Esophagus (tissue), 2 donors: ENCODE results near the gene DLEC1. TPM values are rescaled to one million over a fixed set of nuclear protein-coding genes. Genes with fewer than 3 reads are reported as not detected.
"Not testable (repeated sequence)": the region's sequence is repeated elsewhere in the genome, so short reads cannot be mapped to it uniquely, and the experiment has no call there.

Source experiments
- H3K27ac ChIP-seq, 2 donors: one replicate each; pipeline ENCODE4 v1.5.1; 2013; ENCODE audit warnings: low read depth in 2 of 2, mild to moderate bottlenecking in 2 of 2, inconsistent platforms in 1 of 2, low read length in 1 of 2, moderate library complexity in 1 of 2
- H3K27me3 ChIP-seq, 2 donors: one replicate each; pipeline ENCODE4 v1.6.1; 2013; ENCODE audit warnings: low read length in 2 of 2, control low read depth in 1 of 2, mild to moderate bottlenecking in 1 of 2; ENCODE audit not compliant: insufficient read depth in 2 of 2, control insufficient read depth in 1 of 2
- H3K36me3 ChIP-seq, 2 donors: one replicate each; pipeline ENCODE4 v1.6.1; 2013; ENCODE audit warnings: low read length in 1 of 2; ENCODE audit not compliant: control insufficient read depth in 2 of 2, insufficient read depth in 2 of 2
- H3K4me1 ChIP-seq, 2 donors: one replicate each; pipeline ENCODE4 v1.6.1; 2013; ENCODE audit warnings: low read length in 1 of 2; ENCODE audit not compliant: control insufficient read depth in 2 of 2, insufficient read depth in 2 of 2
- H3K4me3 ChIP-seq, 2 donors: one replicate each; pipeline ENCODE4 v1.5.1; 2013; ENCODE audit warnings: low read length in 2 of 2, mild to moderate bottlenecking in 2 of 2, low read depth in 1 of 2, moderate library complexity in 1 of 2
- H3K9me3 ChIP-seq, 2 donors: one replicate each; pipeline ENCODE4 v1.6.1; 2013; ENCODE audit warnings: mild to moderate bottlenecking in 2 of 2, low read depth in 1 of 2, low read length in 1 of 2, moderate library complexity in 1 of 2; ENCODE audit not compliant: control insufficient read depth in 2 of 2, insufficient read depth in 1 of 2
- WGBS, 2 donors: extraction: QIAGEN DNeasy Blood & Tissue Kit; methylation state at CpG; one replicate each; pipeline ENCODE4 v1.1.7; 2013; 5-methylcytosine and 5-hydroxymethylcytosine counted together
- polyA plus RNA-seq, 2 donors: library from polyadenylated mRNA; stranded (reverse); fragments of 200-250 nt; gene quantifications; one replicate each; pipeline ENCODE4 v1.2.3, GENCODE V29; 2013
- donor health status: healthy with polysubstance abuse.
- donor health status: Bipolar disorder and iron deficiency.

The DLEC1 gene
- polyA plus RNA-seq, 2 donors, result 0.16 to 0.39 TPM

DNA sequence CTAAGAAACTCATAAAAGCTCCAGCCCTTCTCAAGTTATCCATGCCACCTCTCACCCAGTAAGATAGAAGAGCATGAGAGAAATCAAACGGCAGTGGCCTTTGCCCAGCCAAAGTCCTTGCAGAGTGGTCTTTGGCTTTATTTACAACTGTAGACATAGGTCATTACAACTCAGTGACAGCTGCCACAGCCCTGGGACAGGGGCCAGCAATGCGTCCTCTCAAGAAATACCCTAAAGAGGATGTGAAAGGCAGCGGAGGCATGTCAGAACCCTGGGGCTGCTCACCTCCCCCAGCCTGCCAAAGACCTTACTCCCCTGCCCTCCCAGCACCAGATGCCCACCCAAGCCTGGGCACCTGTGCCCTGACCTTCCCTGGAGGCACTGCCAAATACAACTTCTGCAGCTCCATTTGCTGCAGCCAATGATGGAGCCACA, 91.6 kb downstream of the DLEC1 start:
- H3K36me3 ChIP-seq, result peaks cover 26 to 49% of the 10 kb centered on the region in 2 donors
- 70 to 86% methylated on average over 3 of the region's 3 CpGs for WGBS, 2 donors
- no peaks in the 10 kb centered on the region for H3K9me3 ChIP-seq
- H3K4me3 ChIP-seq, result no peak overlapping the region
- H3K4me1 ChIP-seq, result peaks cover 0 to 6% of the 10 kb centered on the region in 2 donors
- no peak overlapping the region for H3K27ac ChIP-seq
- no peaks in the 10 kb centered on the region for H3K27me3 ChIP-seq

DNA sequence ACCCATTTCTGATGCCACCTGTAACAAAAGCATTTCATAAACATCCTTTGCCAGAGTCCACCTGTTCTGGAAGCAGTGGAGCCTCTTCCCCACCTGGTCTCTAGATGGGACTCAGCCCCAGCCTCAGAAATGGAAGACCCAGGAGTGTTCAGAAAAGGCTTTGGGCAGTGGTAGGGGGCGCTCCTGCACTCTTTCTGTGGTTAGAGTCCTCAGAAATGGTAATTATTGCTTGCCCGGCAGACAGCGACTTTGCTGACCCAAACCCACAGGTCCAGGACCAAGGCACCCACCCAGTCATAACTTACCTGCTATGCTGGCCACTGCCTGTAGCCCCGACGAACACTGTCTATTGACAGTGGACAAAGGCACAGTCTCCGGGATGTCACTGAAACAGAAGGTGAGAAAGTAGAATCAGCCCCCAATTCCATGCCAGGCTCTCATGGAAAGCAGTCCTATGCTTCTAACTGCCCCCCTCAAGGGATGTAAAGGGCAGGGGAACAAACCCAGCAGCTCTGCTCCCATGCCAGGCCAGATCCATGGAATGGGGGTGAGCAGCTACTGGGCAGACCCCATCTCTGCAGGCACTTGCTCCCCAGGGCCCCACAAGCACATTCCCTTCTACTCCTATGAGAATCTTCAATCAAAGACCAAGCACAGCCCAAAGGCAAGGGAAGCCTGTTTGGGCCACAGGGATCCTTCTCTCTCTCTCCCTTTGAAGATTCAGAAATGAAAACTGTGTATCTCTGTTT, 92.8 kb downstream of the DLEC1 start:
- peaks cover 16 to 38% of the 10 kb centered on the region in 2 donors for H3K36me3 ChIP-seq
- WGBS, 2 donors, result 75 to 81% methylated on average over 6 of the region's 6 CpGs

DNA sequence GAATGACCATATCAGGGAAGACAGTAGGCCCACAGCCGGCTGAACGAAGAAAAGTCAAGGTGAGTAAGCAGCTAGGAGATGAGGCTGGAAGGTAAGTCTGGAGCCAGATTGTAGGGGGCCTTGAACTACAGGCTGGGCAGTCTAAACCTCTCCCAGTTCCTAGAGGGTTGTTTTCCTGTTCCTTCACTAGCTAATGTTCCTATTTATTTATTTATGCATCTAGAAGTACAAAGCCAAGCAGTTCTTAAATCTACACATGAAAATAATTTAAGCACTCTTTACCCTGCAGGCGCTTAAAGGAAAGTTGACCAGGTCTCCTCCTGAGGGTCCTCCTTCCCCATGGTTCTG, 94.2 kb downstream of the DLEC1 start:
- Histone ChIP-seq H3K4me3 (peak overlapping the region in 1 of 2 donors; percentile 3), H3K27ac (no peak overlapping the region), H3K36me3 (peaks cover 10 to 27% of the 10 kb centered on the region in 2 donors), H3K27me3 (no peaks in the 10 kb centered on the region), H3K4me1 (peaks cover 0 to 12% of the 10 kb centered on the region in 2 donors), H3K9me3 (no peaks in the 10 kb centered on the region)
- 68 to 89% methylated on average over 3 of the region's 3 CpGs for WGBS, 2 donors

More for the DNA sequence above, 92.8 kb downstream of the DLEC1 start:
- Histone ChIP-seq H3K27ac (no peak overlapping the region), H3K4me3 (no peak overlapping the region), H3K27me3 (no peaks in the 10 kb centered on the region), H3K9me3 (no peaks in the 10 kb centered on the region), H3K4me1 (peaks cover 0 to 6% of the 10 kb centered on the region in 2 donors)

DNA sequence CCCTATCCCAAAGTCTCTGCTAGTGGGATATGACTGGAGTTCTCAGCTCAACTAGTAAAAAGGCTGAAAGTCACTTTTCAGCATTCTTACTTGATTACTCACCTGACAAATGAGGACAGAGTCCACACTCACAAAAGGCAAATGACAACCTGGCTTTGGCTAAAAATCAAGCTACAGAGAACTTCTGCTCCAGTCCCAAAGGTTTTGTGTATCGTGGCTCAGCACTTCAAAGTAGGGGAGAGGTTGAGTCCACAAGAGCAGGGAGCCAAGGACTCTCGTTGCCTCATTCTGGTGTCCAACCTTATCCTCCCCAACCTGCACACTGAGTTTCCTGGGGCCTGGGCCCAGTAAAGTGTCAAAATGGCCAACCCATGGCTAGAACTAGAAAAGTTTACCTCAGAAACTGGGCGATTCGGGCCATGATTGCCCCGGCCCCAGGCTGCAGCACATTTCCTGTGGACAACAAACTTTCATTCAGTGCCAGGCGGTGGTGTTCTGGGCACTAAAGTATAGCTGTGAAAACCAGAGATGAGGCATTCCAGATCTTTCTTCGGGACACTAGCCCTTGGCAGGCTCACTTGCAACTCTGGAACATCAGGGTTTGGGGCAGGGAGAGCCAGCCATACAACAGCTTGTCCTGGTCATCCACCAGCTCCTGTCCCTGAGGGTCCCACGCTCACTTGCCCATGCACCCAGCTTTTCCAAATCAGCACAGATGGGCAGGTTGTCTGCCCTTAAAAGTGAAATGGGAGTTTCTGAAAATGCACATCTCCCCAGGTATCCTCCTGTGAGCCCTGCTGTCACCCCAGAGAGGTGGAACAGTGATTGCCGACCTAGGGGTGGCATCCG, 94.8 kb downstream of the DLEC1 start:
- Histone ChIP-seq H3K4me1 (peaks cover 0 to 12% of the 10 kb centered on the region in 2 donors), H3K4me3 (no peak overlapping the region), H3K27ac (peak overlapping the region; percentile 45 to 46), H3K27me3 (no peaks in the 10 kb centered on the region), H3K9me3 (no peaks in the 10 kb centered on the region), H3K36me3 (peaks cover 8 to 25% of the 10 kb centered on the region in 2 donors)
- WGBS, 2 donors, result 70 to 75% methylated on average over 10 of the region's 10 CpGs

DNA sequence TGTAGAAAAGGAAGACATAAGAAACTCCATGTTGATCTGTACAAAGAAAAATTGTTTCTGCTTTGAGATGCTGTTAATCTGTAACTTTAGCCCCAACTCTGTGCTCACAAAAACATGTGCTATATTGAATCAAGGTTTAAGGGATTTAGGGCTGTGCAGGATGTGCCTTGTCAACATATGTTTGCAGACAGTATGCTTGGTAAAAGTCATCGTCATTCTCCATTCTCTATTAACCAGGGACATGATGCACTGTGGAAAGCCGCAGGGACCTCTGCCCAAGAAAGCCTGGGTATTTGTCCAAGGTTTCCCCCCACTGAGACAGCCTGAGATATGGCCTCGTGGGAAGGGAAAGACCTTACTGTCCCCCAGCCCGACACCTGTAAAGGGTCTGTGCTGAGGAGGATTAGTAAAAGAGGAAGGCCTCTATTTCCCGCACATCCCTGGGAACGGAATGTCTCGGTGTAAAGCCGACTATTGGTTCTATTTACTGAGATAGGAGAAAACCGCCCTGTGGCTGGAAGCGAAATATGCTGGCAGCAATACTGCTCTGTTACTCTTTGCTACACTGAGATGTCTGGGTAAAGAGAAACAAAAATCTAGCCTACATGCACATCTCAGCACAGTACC, 95.6 kb downstream of the DLEC1 start:
- Histone ChIP-seq H3K4me1 (peaks cover 4 to 14% of the 10 kb centered on the region in 2 donors), H3K36me3 (peaks cover 3 to 17% of the 10 kb centered on the region in 2 donors)
- not testable (repeated sequence) for H3K27ac ChIP-seq, H3K9me3 ChIP-seq, H3K4me3 ChIP-seq, H3K27me3 ChIP-seq
- whole genome bisulfite sequencing, 2 donors, result 82 to 87% methylated on average over 10 of the region's 10 CpGs

DNA sequence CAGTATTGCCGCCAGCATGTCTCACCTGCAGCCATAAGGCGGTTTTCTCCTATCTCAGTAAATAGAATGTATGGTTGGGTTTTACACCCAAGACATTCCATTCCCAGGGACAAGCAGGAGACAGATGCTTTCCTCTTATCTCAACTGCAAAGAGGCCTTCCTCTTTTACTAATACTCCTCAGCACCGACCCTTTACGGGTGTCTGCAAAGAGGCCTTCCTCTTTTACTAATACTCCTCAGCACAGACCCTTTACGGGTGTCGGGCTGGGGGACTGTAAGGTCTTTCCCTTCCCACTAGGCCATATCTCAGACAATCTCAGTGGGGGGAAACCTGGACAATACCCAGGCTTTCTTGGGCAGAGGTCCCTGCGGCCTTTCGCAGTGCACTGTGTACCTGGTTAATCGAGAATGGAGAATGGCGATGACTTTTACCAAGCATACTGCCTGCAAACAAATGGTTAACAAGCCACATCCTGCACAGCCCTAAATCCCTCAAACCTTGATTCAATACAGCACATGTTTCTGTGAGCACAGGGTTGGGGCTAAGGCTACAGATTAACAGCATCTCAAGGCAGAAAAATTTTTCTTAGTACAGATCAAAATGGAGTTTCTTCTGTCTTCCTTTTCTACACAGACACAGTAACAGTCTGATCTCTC, 96.7 kb downstream of the DLEC1 start:
- Histone ChIP-seq H3K4me3 (peak overlapping the region; percentile 95 to 98), H3K36me3 (peaks cover 7 to 16% of the 10 kb centered on the region in 2 donors), H3K4me1 (peaks cover 10 to 23% of the 10 kb centered on the region in 2 donors), H3K27ac (peak overlapping the region in 1 of 2 donors; percentile 90)
- 41 to 58% methylated on average over 10 of the region's 10 CpGs for WGBS, 2 donors
- H3K27me3 ChIP-seq, H3K9me3 ChIP-seq: not testable (repeated sequence)

DNA sequence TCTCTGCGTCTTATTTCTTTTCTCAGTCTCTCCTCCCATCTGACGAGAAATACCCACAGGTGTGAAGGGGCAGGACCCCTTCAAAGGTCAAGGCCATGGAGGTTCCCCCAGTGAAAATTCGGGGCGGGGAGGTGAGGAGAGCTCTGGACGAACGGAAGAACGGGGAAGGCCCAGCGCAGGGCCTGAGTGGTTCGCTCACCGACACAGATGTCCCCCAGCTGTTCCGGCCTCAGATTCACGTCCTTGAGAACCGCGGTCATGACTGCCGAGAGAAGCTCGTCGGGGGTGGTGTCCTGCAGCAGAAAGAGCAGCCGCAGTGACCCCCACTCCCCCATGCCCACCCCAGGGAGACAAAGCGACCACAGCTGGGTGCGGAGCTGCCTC, 97.4 kb downstream of the DLEC1 start:
- peak overlapping the region; percentile 95 to 98 for H3K4me3 ChIP-seq
- H3K9me3 ChIP-seq, result no peaks in the 10 kb centered on the region
- peak overlapping the region; percentile 79 to 90 for H3K27ac ChIP-seq
- peaks cover 10 to 23% of the 10 kb centered on the region in 2 donors for H3K4me1 ChIP-seq
- WGBS, 2 donors, result 0% methylated on average over 20 of the region's 20 CpGs
- peaks cover 5 to 21% of the 10 kb centered on the region in 2 donors for H3K36me3 ChIP-seq
- H3K27me3 ChIP-seq, result no peaks in the 10 kb centered on the region

DNA sequence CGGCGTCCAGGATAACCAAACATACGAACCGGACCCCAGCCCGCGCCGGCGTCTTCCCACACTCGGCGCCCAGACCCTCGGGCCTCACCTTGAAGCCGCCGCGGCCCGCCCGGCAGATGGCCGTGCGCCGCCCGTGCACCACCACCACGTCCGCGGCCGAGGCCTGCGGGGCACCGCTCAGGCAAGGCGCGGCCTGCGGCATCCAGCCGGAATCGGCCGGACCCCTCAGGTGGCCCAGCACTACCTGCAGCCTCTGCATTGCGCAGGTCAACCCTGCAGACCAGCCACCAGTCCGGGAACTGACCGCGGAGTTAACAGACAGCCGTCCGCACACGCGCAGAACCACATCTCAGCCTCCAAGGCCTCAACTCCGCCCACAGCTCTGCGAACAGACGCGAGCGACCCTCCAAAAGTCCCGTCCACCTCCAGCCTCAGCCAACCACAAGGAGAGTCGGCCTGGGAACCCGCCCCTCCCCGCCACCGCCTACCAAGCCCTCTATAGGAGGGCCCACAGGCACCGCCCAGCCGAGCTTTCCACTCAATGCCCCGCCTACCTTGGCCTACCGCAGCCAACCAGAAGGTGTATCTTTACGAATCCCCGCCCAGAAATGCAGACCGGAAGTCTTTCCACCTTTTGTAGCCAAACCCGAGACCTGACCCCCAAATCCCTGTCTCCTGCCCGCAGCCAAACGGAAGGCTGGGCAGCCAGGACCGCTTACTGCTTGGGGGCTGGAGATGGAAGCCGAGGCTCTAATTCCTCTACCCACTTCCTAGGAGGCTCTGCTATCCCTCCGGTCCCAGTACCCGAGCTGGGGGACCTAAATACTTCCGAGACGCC, 98.0 kb downstream of the DLEC1 start, which contains the start of gene ACAA1:
Gene ACAA1, minus strand, starts transcription at position 351 of the 838 bp plus-strand sequence. Its CDS starts 92 bp downstream, at position 259.
- peak within 1 kb of the TSS; percentile 95 to 98 for H3K4me3 ChIP-seq
- WGBS, 2 donors, result 0 to 1% methylated on average over 42 to 66 of the region's 66 CpGs
- H3K27ac ChIP-seq, result peak within 1 kb of the TSS; percentile 96
- H3K36me3 ChIP-seq, result peaks cover 8 to 21% of the 10 kb centered on the region in 2 donors
- peaks cover 10 to 23% of the 10 kb centered on the region in 2 donors for H3K4me1 ChIP-seq
- no peaks in the 10 kb centered on the region for H3K27me3 ChIP-seq
- H3K9me3 ChIP-seq, result no peaks in the 10 kb centered on the region
